Activated B cell treated with CpG ODN at 0.5 μM for 24 hours (primary cell): ENCODE data around the gene KRTCAP3. TPM values are rescaled to one million over a fixed set of nuclear protein-coding genes. Genes with fewer than 3 reads are reported as not detected.
"Not testable (repeated sequence)": the region's sequence is repeated elsewhere in the genome, so short reads cannot be mapped to it uniquely, and the experiment has no call there.

Source experiments
- ATAC-seq: fragments of 200-7000 bp; cut with Tn5 transposase; one replicate; pipeline ENCODE4 v1.10.0; 2021; ENCODE audit warnings: low read depth, mild to moderate bottlenecking, moderate library complexity
- CTCF ChIA-PET: fragments of 350-600 bp; sonication (Branson Sonifier 250); formaldehyde crosslinking; loops from one replicate; lab custom pipeline; 2021; ENCODE audit warnings: antibody characterized with exemption; lab: Charles Lee
- POLR2A ChIA-PET: fragments of 350-600 bp; sonication (Branson Sonifier 250); formaldehyde crosslinking; loops from one replicate; lab custom pipeline; 2021; ENCODE audit warnings: antibody characterized with exemption; lab: Charles Lee
- DNase-seq: peaks from one replicate; pipeline ENCODE4 v3.0.0; 2022
- H3K27ac Mint-ChIP-seq: one replicate; pipeline ENCODE4 v1.8.0; 2020; ENCODE audit warnings: mixed read lengths
- H3K27me3 Mint-ChIP-seq: one replicate; pipeline ENCODE4 v1.8.0; 2021; ENCODE audit warnings: mixed read lengths
- H3K36me3 Mint-ChIP-seq: one replicate; pipeline ENCODE4 v1.8.0; 2021; ENCODE audit warnings: low read depth, mixed read lengths
- H3K4me1 Mint-ChIP-seq: one replicate; pipeline ENCODE4 v1.8.0; 2021; ENCODE audit warnings: mixed read lengths
- H3K4me3 Mint-ChIP-seq: one replicate; pipeline ENCODE4 v1.8.0; 2020; ENCODE audit warnings: mild to moderate bottlenecking, mixed read lengths
- H3K9me3 Mint-ChIP-seq: one replicate; pipeline ENCODE4 v1.8.0; 2020; ENCODE audit warnings: mixed read lengths
- CTCF ChIP-seq: fragments of 200-600 bp; IDR thresholded peaks from one replicate; pipeline ENCODE4 v1.8.0; 2022; ENCODE audit warnings: antibody characterized with exemption, mild to moderate bottlenecking
- intact Hi-C: fragments of 100-400 bp; cut with micrococcal nuclease; formaldehyde crosslinking; loops from one replicate; pipeline ENCODE4 v1.15.1; 2024
- total RNA-seq: library from RNA; stranded (reverse); gene quantifications from 2 replicates; pipeline ENCODE4 v1.2.3, GENCODE V29; 2022

KRTCAP3 gene
- total RNA-seq, 1 donor from 2014 or later: 10.0 TPM

- intact Hi-C loops: no loop called here
- TF ChIP-seq CTCF: no peak
- ATAC-seq: no peak
- Mint-ChIP-seq H3K27ac (no peak overlapping the region), H3K4me3 (no peak overlapping the region), H3K27me3 (no peaks in the 10 kb centered on the region), H3K9me3 (no peaks in the 10 kb centered on the region), H3K4me1 (no peaks in the 10 kb centered on the region), H3K36me3 (no peaks in the 10 kb centered on the region)
- DNase-seq: no peak
- CTCF ChIA-PET: no interaction called here
- POLR2A ChIA-PET: no interaction called here
These were observed 26.0 kb upstream of the KRTCAP3 start for GRCh38 chr2:27416151-27416550.

GRCh38 chr2:27420996-27421395 is 21.2 kb upstream of the KRTCAP3 start:
- no peak for ATAC-seq
- ChIA-PET POLR2A (no interaction called here), CTCF (no interaction called here)
- intact Hi-C loops: no loop called here
- TF ChIP-seq CTCF: no peak
- no peak overlapping the region for H3K4me3 Mint-ChIP-seq
- no peak overlapping the region for H3K27ac Mint-ChIP-seq
- no peaks in the 10 kb centered on the region for H3K27me3 Mint-ChIP-seq
- no peaks in the 10 kb centered on the region for H3K9me3 Mint-ChIP-seq
- no peaks in the 10 kb centered on the region for H3K36me3 Mint-ChIP-seq
- no peak for DNase-seq
- H3K4me1 Mint-ChIP-seq: no peaks in the 10 kb centered on the region

GRCh38 chr2:27421660-27422250 is 20.4 kb upstream of the KRTCAP3 start:
- Mint-ChIP-seq H3K27me3 (no peaks in the 10 kb centered on the region), H3K27ac (no peak overlapping the region), H3K36me3 (no peaks in the 10 kb centered on the region), H3K9me3 (no peaks in the 10 kb centered on the region), H3K4me3 (no peak overlapping the region), H3K4me1 (no peaks in the 10 kb centered on the region)
- no peak for ATAC-seq
- ChIA-PET CTCF (no interaction called here), POLR2A (no interaction called here)
- TF ChIP-seq CTCF: no peak
- intact Hi-C loops: no loop called here
- no peak for DNase-seq

- ChIA-PET POLR2A (no interaction called here), CTCF (no interaction called here)
- Mint-ChIP-seq H3K9me3 (no peaks in the 10 kb centered on the region), H3K36me3 (no peaks in the 10 kb centered on the region), H3K4me1 (peaks cover 8% of the 10 kb centered on the region), H3K27me3 (no peaks in the 10 kb centered on the region), H3K27ac (no peak overlapping the region), H3K4me3 (no peak overlapping the region)
- DNase-seq (no peak), ATAC-seq (no peak)
- TF ChIP-seq CTCF: no peak
- intact Hi-C loops: no loop called here
These were observed 19.2 kb upstream of the KRTCAP3 start for GRCh38 chr2:27422958-27423357.

- DNase-seq, ATAC-seq, H3K4me3 Mint-ChIP-seq, H3K27ac Mint-ChIP-seq, H3K27me3 Mint-ChIP-seq, H3K9me3 Mint-ChIP-seq, H3K36me3 Mint-ChIP-seq, CTCF ChIA-PET: not testable (repeated sequence)
- peaks cover 22% of the 10 kb centered on the region for H3K4me1 Mint-ChIP-seq
- intact Hi-C loops: loop anchor here (5.0 kb wide), 1 partner anchor 967 kb away; the partner anchor contains the start of gene FOSL2
- POLR2A ChIA-PET: interaction anchor here (1.0 kb wide), 1 partner anchor 54 kb away, joined by 3 read pairs; no protein-coding TSS in a partner anchor
These were observed 17.1 kb upstream of the KRTCAP3 start for GRCh38 chr2:27425039-27425438.
